Endodermal cell (in vitro differentiated cells): ENCODE results near the gene OGFOD3. TPM values are rescaled to one million over a fixed set of nuclear protein-coding genes. Genes with fewer than 3 reads are reported as not detected.
A peak's percentile ranks its signal among the peaks of the same experiment; 100 is the strongest.
"Not testable (repeated sequence)": the region's sequence is repeated elsewhere in the genome, so short reads cannot be mapped to it uniquely, and the experiment has no call there.

Source experiments
- DNase-seq: peaks from one replicate; pipeline ENCODE4 v3.0.0-alpha.2; 2017
- H3K27ac ChIP-seq: 2 replicates; pipeline ENCODE4 v1.5.1; 2013; ENCODE audit warnings: mild to moderate bottlenecking, low read depth, low read length, moderate library complexity
- H3K27me3 ChIP-seq: 2 replicates; pipeline ENCODE4 v1.6.1; 2013; ENCODE audit warnings: mild to moderate bottlenecking, low read length, moderate library complexity; ENCODE audit not compliant: insufficient read depth, control insufficient read depth, poor library complexity, severe bottlenecking
- H3K36me3 ChIP-seq: 2 replicates; pipeline ENCODE4 v1.7.0; 2013; ENCODE audit warnings: mild to moderate bottlenecking, low read length, moderate library complexity; ENCODE audit not compliant: control insufficient read depth, insufficient read depth
- H3K4me1 ChIP-seq: one replicate; pipeline ENCODE4 v1.7.0; 2013; ENCODE audit warnings: low read length; ENCODE audit not compliant: control insufficient read depth, insufficient read depth
- H3K4me3 ChIP-seq: 2 replicates; pipeline ENCODE4 v1.5.1; 2013; ENCODE audit warnings: mild to moderate bottlenecking, low read length, moderate library complexity
- H3K9ac ChIP-seq: 2 replicates; pipeline ENCODE4 v1.6.1; 2013; ENCODE audit warnings: mild to moderate bottlenecking, low read length, moderate library complexity; ENCODE audit not compliant: poor library complexity, severe bottlenecking; ENCODE audit errors: extremely low read depth
- H3K9me3 ChIP-seq: 2 replicates; pipeline ENCODE4 v1.6.1; 2013; ENCODE audit warnings: mild to moderate bottlenecking, low read length, moderate library complexity; ENCODE audit not compliant: control insufficient read depth
- H3K27ac Mint-ChIP-seq: 2 replicates; pipeline ENCODE4 v1.8.0; 2020; ENCODE audit warnings: mixed read lengths
- H3K27me3 Mint-ChIP-seq: 2 replicates; pipeline ENCODE4 v1.8.0; 2021; ENCODE audit warnings: mild to moderate bottlenecking, mixed read lengths; ENCODE audit not compliant: insufficient read depth
- H3K36me3 Mint-ChIP-seq: 2 replicates; pipeline ENCODE4 v1.8.0; 2020; ENCODE audit warnings: low read depth, mixed read lengths
- H3K4me1 Mint-ChIP-seq: 2 replicates; pipeline ENCODE4 v1.8.0; 2020; ENCODE audit warnings: mixed read lengths
- H3K4me3 Mint-ChIP-seq: 2 replicates; pipeline ENCODE4 v1.8.0; 2020; ENCODE audit warnings: mild to moderate bottlenecking, moderate library complexity, mixed read lengths
- H3K9me3 Mint-ChIP-seq: 2 replicates; pipeline ENCODE4 v1.8.0; 2020; ENCODE audit warnings: mild to moderate bottlenecking, mixed read lengths
- WGBS, 2 experiments: methylation state at CpG; one replicate each; pipeline versions ENCODE4 v1.1.5 to v1.1.7; 2013; ENCODE audit warnings: missing lambda C conversion rate in 2 of 2, mixed read lengths in 1 of 2; ENCODE audit not compliant: insufficient coverage in 1 of 2, insufficient read length in 1 of 2; 5-methylcytosine and 5-hydroxymethylcytosine counted together
- total RNA-seq, 2 donors: library from RNA; stranded (reverse); fragmentation: NEBNext Ultra II Directional in 1 of 2; extraction: Animal tissue kit (Norgen Biotek cat#: 25700) in 1 of 2; gene quantifications; 2 replicates in 1 of 2; 3 replicates in 1 of 2; pipeline ENCODE4 v1.2.1, GENCODE V29; 2021
- TF ChIP-seq, protein P1 (sequence below): fragments of 200-600 bp; sonication (generic); conservative IDR thresholded peaks from 2 replicates; pipeline ENCODE4 v1.5.0; 2021; ENCODE audit warnings: antibody characterized with exemption, mild to moderate bottlenecking

The OGFOD3 gene
- total RNA-seq, 2 donors from 2014 or later: 24.0 to 30.1 TPM

DNA sequence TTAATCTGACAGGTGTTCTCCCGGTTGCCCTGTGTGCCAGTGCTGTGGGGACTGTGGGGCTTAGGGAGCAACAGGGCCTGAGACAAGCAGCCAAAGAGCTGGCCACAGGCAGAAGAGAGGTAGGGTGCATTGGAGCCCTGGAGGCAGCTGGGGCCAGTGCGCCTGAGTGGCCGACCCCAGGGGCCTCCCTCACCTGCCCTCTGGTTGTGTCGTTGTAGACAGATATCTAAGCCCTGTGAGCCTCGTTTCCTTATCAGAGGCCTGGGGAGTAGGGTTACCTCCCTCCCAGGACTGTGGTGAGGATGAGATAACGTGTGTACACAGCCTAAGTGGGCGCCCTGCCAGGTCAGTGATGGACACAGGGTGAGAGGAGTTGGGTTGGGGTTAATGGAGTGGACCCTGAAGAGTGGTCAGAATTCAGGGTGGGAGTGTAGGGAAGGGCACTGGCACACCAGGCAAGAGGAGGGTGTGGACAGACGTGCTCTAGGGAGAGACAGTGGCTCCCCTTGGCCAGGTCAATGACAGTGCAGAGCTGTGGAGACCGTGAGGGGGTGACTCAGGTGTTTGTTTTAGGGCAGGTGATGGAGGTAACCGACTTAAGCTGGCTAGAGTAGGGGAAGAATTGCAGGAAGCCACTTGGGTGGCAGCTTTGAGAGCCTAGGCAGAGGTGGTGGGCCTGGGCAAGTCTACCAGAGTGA is 43.6 kb upstream of the OGFOD3 start:
- WGBS, 2 experiments: 83 to 97% methylated on average over 5 to 10 of the region's 10 CpGs
- Mint-ChIP-seq H3K4me3 (no peak overlapping the region), H3K36me3 (peaks cover 54% of the 10 kb centered on the region), H3K9me3 (peaks cover 2% of the 10 kb centered on the region), H3K27me3 (no peaks in the 10 kb centered on the region), H3K4me1 (peaks cover 5% of the 10 kb centered on the region), H3K27ac (peak overlapping the region; percentile 7)
- Histone ChIP-seq H3K36me3 (peaks cover 40% of the 10 kb centered on the region), H3K9me3 (no peaks in the 10 kb centered on the region), H3K27ac (no peak overlapping the region), H3K4me1 (peaks cover 4% of the 10 kb centered on the region), H3K27me3 (no peaks in the 10 kb centered on the region), H3K9ac (no peak overlapping the region), H3K4me3 (no peak overlapping the region)
- peak; percentile 47 for DNase-seq
- TF ChIP-seq, protein P1, sequence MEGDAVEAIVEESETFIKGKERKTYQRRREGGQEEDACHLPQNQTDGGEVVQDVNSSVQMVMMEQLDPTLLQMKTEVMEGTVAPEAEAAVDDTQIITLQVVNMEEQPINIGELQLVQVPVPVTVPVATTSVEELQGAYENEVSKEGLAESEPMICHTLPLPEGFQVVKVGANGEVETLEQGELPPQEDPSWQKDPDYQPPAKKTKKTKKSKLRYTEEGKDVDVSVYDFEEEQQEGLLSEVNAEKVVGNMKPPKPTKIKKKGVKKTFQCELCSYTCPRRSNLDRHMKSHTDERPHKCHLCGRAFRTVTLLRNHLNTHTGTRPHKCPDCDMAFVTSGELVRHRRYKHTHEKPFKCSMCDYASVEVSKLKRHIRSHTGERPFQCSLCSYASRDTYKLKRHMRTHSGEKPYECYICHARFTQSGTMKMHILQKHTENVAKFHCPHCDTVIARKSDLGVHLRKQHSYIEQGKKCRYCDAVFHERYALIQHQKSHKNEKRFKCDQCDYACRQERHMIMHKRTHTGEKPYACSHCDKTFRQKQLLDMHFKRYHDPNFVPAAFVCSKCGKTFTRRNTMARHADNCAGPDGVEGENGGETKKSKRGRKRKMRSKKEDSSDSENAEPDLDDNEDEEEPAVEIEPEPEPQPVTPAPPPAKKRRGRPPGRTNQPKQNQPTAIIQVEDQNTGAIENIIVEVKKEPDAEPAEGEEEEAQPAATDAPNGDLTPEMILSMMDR: peak; percentile 23

DNA sequence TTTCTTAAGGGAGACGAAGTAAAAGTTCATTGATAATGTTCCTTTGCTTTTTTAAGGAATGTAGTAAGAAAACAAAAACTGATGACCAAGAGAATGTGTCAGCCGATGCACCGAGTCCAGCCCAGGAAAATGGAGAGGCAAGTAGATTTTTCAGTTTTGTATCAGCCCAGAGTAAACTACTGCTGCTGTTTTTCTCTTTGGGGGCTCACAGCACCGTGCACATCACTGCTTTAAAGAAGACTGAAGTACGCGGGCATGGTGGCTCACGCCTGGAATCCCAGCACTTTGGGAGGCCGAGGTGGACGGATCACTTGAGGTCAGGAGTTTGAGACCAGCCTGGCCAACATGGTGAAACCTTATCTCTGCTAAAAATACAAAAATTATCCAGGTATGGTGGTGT is 41.5 kb upstream of the OGFOD3 start:
- not testable (repeated sequence) for H3K27me3 ChIP-seq, H3K9me3 ChIP-seq, H3K4me3 ChIP-seq, H3K27ac Mint-ChIP-seq, H3K4me1 ChIP-seq, H3K9ac ChIP-seq, DNase-seq, H3K27ac ChIP-seq, H3K4me1 Mint-ChIP-seq, H3K27me3 Mint-ChIP-seq
- 88 to 95% methylated on average over 9 of the region's 9 CpGs for WGBS, 2 experiments
- H3K36me3 Mint-ChIP-seq: peaks cover 39% of the 10 kb centered on the region
- peaks cover 28% of the 10 kb centered on the region for H3K36me3 ChIP-seq
- peak overlapping the region; percentile 85 for H3K4me3 Mint-ChIP-seq
- peaks cover 16% of the 10 kb centered on the region for H3K9me3 Mint-ChIP-seq

DNA sequence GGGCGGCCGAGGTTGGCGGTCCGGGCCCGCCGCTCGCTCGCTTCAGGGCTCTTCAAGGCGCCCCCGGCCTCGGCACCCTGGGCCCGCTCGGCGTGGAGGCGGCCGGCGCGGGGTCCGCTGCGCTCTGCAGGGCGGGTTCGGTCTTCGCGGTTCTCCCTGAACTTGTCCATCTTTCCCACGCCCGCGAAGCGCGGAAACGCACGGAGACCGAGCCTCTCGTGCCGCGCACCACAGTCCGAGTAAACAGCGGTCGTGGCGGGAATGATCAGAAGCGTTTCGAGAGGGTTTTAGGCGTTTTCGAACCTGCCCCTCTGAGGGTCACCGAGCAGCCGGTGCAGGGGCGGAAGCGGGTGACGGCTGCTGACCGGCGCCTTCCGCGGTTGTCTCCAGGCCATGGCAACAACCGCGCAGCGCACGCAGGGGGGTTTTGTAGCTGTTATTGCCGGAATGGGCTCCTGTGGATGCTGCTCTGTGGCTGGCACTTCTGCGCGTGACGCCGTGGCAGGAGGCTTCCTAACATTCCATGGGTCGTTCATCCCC is 40.6 kb upstream of the OGFOD3 start:
- Mint-ChIP-seq H3K27me3 (no peaks in the 10 kb centered on the region), H3K4me1 (peaks cover 5% of the 10 kb centered on the region), H3K4me3 (peak overlapping the region; percentile 85), H3K9me3 (peaks cover 21% of the 10 kb centered on the region), H3K27ac (peak overlapping the region; percentile 90), H3K36me3 (peaks cover 29% of the 10 kb centered on the region)
- no peaks in the 10 kb centered on the region for H3K27me3 ChIP-seq
- H3K27ac ChIP-seq: peak overlapping the region; percentile 100
- TF ChIP-seq, protein P1: no peak
- H3K36me3 ChIP-seq: peaks cover 19% of the 10 kb centered on the region
- H3K4me3 ChIP-seq: peak overlapping the region; percentile 86
- peaks cover 4% of the 10 kb centered on the region for H3K4me1 ChIP-seq
- peaks cover 4% of the 10 kb centered on the region for H3K9me3 ChIP-seq
- WGBS, 2 experiments: 0 to 1% methylated on average over 50 to 62 of the region's 62 CpGs
- DNase-seq: peak; percentile 76
- peak overlapping the region; percentile 75 for H3K9ac ChIP-seq
